Measurements from ENCODE around the gene SV2B.
"Not testable (repeated sequence)": the region's sequence is repeated elsewhere in the genome, so short reads cannot be mapped to it uniquely, and the experiment has no call there.

SV2B gene

GRCh38 chr15:91320101-91320500, 220.0 kb downstream of the SV2B start:
- no peak for DNase-seq

- DNase-seq, result no peak
These were observed 229.9 kb downstream of the SV2B start for GRCh38 chr15:91329914-91330313.

GRCh38 chr15:91331581-91331980, 231.5 kb downstream of the SV2B start:
- DNase-seq, result no peak

- no peak for DNase-seq
These were observed 235.6 kb downstream of the SV2B start for GRCh38 chr15:91335702-91336101.

GRCh38 chr15:91336687-91337086, 236.6 kb downstream of the SV2B start:
- DNase-seq, result no peak

- DNase-seq, result peak; percentile 53
These were observed 238.7 kb downstream of the SV2B start for GRCh38 chr15:91338766-91339165.

- DNase-seq, result no peak
These were observed 242.0 kb downstream of the SV2B start for GRCh38 chr15:91342097-91342496.

- DNase-seq, result not testable (repeated sequence)
These were observed 244.9 kb downstream of the SV2B start for GRCh38 chr15:91344912-91345311.

- no peak for DNase-seq
These were observed 245.7 kb downstream of the SV2B start for GRCh38 chr15:91345736-91346135.

- no peak for DNase-seq
These were observed 246.2 kb downstream of the SV2B start for GRCh38 chr15:91346259-91346658.

GRCh38 chr15:91348752-91349500, 248.9 kb downstream of the SV2B start:
- DNase-seq, result no peak

All from retina (tissue), 1 donor.